GM18507 (cell line): ENCODE data around the gene SLCO2A1.

Experiments
- DNase-seq: peaks from one replicate; pipeline ENCODE4 v3.0.0; 2011; ENCODE audit warnings: low read depth; ENCODE audit not compliant: insufficient read length; ENCODE audit errors: extremely low spot score
- FAIRE-seq: peaks from 2 replicates; lab custom pipeline; 2011; peaks lifted over from hg19 to GRCh38; lab: Jason Lieb, UNC

SLCO2A1 gene

GRCh38 chr3:133988631-133989161 lies 41.0 kb downstream of the SLCO2A1 start:
- DNase-seq, result no peak
- FAIRE-seq, result peak; percentile 65

GRCh38 chr3:133987948-133988484 lies 41.7 kb downstream of the SLCO2A1 start:
- DNase-seq, result no peak
- peak; percentile 89 for FAIRE-seq

- FAIRE-seq (peak; percentile 74), DNase-seq (no peak)
Observed at GRCh38 chr3:133987136-133987535, 42.6 kb downstream of the SLCO2A1 start.

- FAIRE-seq, result no peak
- DNase-seq, result no peak
Observed at GRCh38 chr3:133986311-133986710, 43.4 kb downstream of the SLCO2A1 start.

- no peak for DNase-seq
Observed at GRCh38 chr3:133984975-133985374, 44.8 kb downstream of the SLCO2A1 start.

GRCh38 chr3:133983576-133984560 lies 45.9 kb downstream of the SLCO2A1 start:
- DNase-seq (no peak), FAIRE-seq (no peak)

More at GRCh38 chr3:133984975-133985374, 44.8 kb downstream of the SLCO2A1 start:
- no peak for FAIRE-seq

GRCh38 chr3:133983126-133983525 lies 46.6 kb downstream of the SLCO2A1 start:
- FAIRE-seq, result no peak
- no peak for DNase-seq

- DNase-seq, result no peak
- FAIRE-seq, result no peak
Observed at GRCh38 chr3:133980550-133980949, 49.2 kb downstream of the SLCO2A1 start.

GRCh38 chr3:133980035-133980434 lies 49.7 kb downstream of the SLCO2A1 start:
- no peak for DNase-seq

GRCh38 chr3:133979553-133979952 lies 50.2 kb downstream of the SLCO2A1 start:
- FAIRE-seq (no peak), DNase-seq (no peak)

More at GRCh38 chr3:133980035-133980434, 49.7 kb downstream of the SLCO2A1 start:
- FAIRE-seq, result no peak

GRCh38 chr3:133977568-133977967 lies 52.2 kb downstream of the SLCO2A1 start:
- FAIRE-seq (no peak), DNase-seq (no peak)

GRCh38 chr3:133973249-133973980 lies 56.3 kb downstream of the SLCO2A1 start:
- DNase-seq (no peak), FAIRE-seq (no peak)

GRCh38 chr3:133972156-133972555 lies 57.6 kb downstream of the SLCO2A1 start:
- DNase-seq, result no peak
- no peak for FAIRE-seq

GRCh38 chr3:133970916-133971315 lies 58.8 kb downstream of the SLCO2A1 start:
- FAIRE-seq (no peak), DNase-seq (no peak)

- FAIRE-seq, result no peak
Observed at GRCh38 chr3:133970339-133970738, 59.4 kb downstream of the SLCO2A1 start.

GRCh38 chr3:133967992-133968892 lies 61.5 kb downstream of the SLCO2A1 start:
- DNase-seq (no peak), FAIRE-seq (no peak)

More at GRCh38 chr3:133970339-133970738, 59.4 kb downstream of the SLCO2A1 start:
- no peak for DNase-seq

- FAIRE-seq, result no peak
- no peak for DNase-seq
Observed at GRCh38 chr3:133966954-133967353, 62.8 kb downstream of the SLCO2A1 start.

- FAIRE-seq (no peak), DNase-seq (no peak)
Observed at GRCh38 chr3:133965906-133966305, 63.8 kb downstream of the SLCO2A1 start.

- DNase-seq, result no peak
Observed at GRCh38 chr3:133965013-133965570, 64.6 kb downstream of the SLCO2A1 start.

More at GRCh38 chr3:133965013-133965570, 64.6 kb downstream of the SLCO2A1 start:
- FAIRE-seq, result no peak
